Fibroblast of lung (primary cell): ENCODE results near the gene U2AF1L4.

Experiments used
- CTCF ChIP-seq, 2 donors: IDR thresholded peaks in 1 of 2; conservative IDR thresholded peaks in 1 of 2; 1 replicate in 1 of 2; 2 replicates in 1 of 2; pipeline ENCODE4 v1.5.1; 2011 to 2012; ENCODE audit warnings: low read length in 2 of 2, control low read depth in 1 of 2, inconsistent platforms in 1 of 2, low read depth in 1 of 2, mild to moderate bottlenecking in 1 of 2
- EZH2 ChIP-seq: IDR thresholded peaks from 2 replicates; pipeline ENCODE4 v1.5.1; 2012; ENCODE audit warnings: low read length, control low read depth, mild to moderate bottlenecking; ENCODE audit errors: missing control alignments

DNA sequence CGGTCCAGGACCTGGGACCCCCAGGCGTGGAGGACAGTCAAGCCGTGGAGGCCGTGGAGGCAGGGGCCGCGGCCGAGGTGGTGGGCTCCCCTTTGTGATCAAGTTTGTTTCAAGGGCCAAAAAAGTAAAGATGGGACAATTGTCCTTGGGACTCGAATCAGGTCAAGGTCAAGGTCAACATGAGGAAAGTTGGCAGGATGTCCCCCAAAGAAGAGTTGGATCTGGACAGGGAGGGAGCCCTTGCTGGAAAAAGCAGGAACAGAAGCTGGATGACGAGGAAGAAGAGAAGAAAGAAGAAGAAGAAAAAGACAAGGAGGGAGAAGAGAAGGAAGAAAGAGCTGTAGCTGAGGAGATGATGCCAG is 25.1 kb downstream of the U2AF1L4 start:
- TF ChIP-seq CTCF (conservative IDR thresholded peaks at IDR 0.05 in 1 of 2, IDR thresholded peaks at IDR 0.05 in 1 of 2; ENCODE audit: low read depth in 1 of 2, low read length in 2 of 2) (no peak), EZH2 (no peak)
